ENCODE data around the gene PRKCSH. TPM values are rescaled to one million over a fixed set of nuclear protein-coding genes. Genes with fewer than 3 reads are reported as not detected.

PRKCSH gene
- total RNA-seq, 6 experiments from 2014 or later: 114 to 206 (median 192) TPM

- WGBS (ENCODE audit: insufficient coverage, low coverage, low lambda C conversion rate, missing lambda C conversion rate): 12% methylated on average over 5 of the region's 86 CpGs
- TF ChIP-seq CTCF (IDR thresholded peaks at IDR 0.05) (no peak), POLR2A (IDR thresholded peaks at IDR 0.05) (no peak)
- Histone ChIP-seq H3K4me1 (peaks cover 0 to 18% (median 1%) of the 10 kb centered on the region in 4 donors), H3K27me3 (peaks cover 0 to 12% of the 10 kb centered on the region in 2 donors), H3K27ac (no peak overlapping the region), H3K9me3 (no peaks in the 10 kb centered on the region), H3K36me3 (no peaks in the 10 kb centered on the region), H3K4me3 (no peak overlapping the region)
- intact Hi-C loops (cut with DNase I): no loop called here
- DNase-seq (no peak), ATAC-seq (no peak)
These were observed 44.7 kb downstream of the PRKCSH start for GRCh38 chr19:11479898-11480714.

- H3K27ac ChIP-seq: no peak within 1 kb of the TSS
- peaks cover 0 to 12% of the 10 kb centered on the region in 2 donors for H3K27me3 ChIP-seq
- WGBS (ENCODE audit: insufficient coverage, low coverage, low lambda C conversion rate, missing lambda C conversion rate): 19% methylated on average over 3 of the region's 77 CpGs
- no peak for ATAC-seq
- no peaks in the 10 kb centered on the region for H3K36me3 ChIP-seq
- intact Hi-C loops (cut with DNase I): no loop called here
- TF ChIP-seq POLR2A (IDR thresholded peaks at IDR 0.05) (no peak), CTCF (IDR thresholded peaks at IDR 0.05) (no peak)
- no peaks in the 10 kb centered on the region for H3K9me3 ChIP-seq
- peaks cover 0 to 26% (median 4%) of the 10 kb centered on the region in 4 donors for H3K4me1 ChIP-seq
- DNase-seq: no peak
- H3K4me3 ChIP-seq: no peak within 1 kb of the TSS
These were observed 45.5 kb downstream of the PRKCSH start, which contains the start of gene ELAVL3 for GRCh38 chr19:11480715-11481533. Gene ELAVL3, minus strand, starts transcription at chr19:11481046. Its CDS starts 438 bp downstream, at chr19:11480608.

- intact Hi-C loops (cut with DNase I): no loop called here
- Histone ChIP-seq H3K4me1 (peaks cover 0 to 29% (median 6%) of the 10 kb centered on the region in 4 donors), H3K9me3 (no peaks in the 10 kb centered on the region), H3K4me3 (peak overlapping the region in 2 of 3 donors; percentile 2 to 24), H3K27ac (no peak overlapping the region), H3K36me3 (no peaks in the 10 kb centered on the region), H3K27me3 (peaks cover 0 to 12% of the 10 kb centered on the region in 2 donors)
- peak; percentile 60 to 75 (median 68) for DNase-seq
- no peak for TF ChIP-seq POLR2A (IDR thresholded peaks at IDR 0.05)
- TF ChIP-seq CTCF (IDR thresholded peaks at IDR 0.05): no peak
- ATAC-seq: peak; percentile 43 to 61 (median 48)
- 26% methylated on average over 5 of the region's 50 CpGs for WGBS (ENCODE audit: insufficient coverage, low coverage, low lambda C conversion rate, missing lambda C conversion rate)
These were observed 46.3 kb downstream of the PRKCSH start for GRCh38 chr19:11481534-11482383.

All from right lobe of liver (tissue), 6 donors.